ENCODE measurements around the gene LAMB4. TPM values are rescaled to one million over a fixed set of nuclear protein-coding genes. Genes with fewer than 3 reads are reported as not detected.

Gene LAMB4
- total RNA-seq, 1 donor from 2014 or later, result 0.47 TPM

- no peak for DNase-seq
These were observed 50.2 kb downstream of the LAMB4 start for GRCh38 chr7:108079648-108080591.

- no peak for DNase-seq
These were observed 50.9 kb downstream of the LAMB4 start for GRCh38 chr7:108079276-108079647.

GRCh38 chr7:108078691-108079090 lies 51.5 kb downstream of the LAMB4 start:
- no peak for DNase-seq

GRCh38 chr7:108078211-108078673 lies 51.9 kb downstream of the LAMB4 start:
- DNase-seq, result no peak

GRCh38 chr7:108077709-108078108 lies 52.5 kb downstream of the LAMB4 start:
- no peak for DNase-seq

GRCh38 chr7:108076156-108076555 lies 54.0 kb downstream of the LAMB4 start:
- DNase-seq, result no peak

GRCh38 chr7:108073305-108074070 lies 56.7 kb downstream of the LAMB4 start:
- no peak for DNase-seq

GRCh38 chr7:108072739-108073138 lies 57.4 kb downstream of the LAMB4 start:
- no peak for DNase-seq

- no peak for DNase-seq
These were observed 58.0 kb downstream of the LAMB4 start for GRCh38 chr7:108072116-108072515.

- no peak for DNase-seq
These were observed 58.6 kb downstream of the LAMB4 start for GRCh38 chr7:108071551-108071950.

GRCh38 chr7:108069646-108070045 lies 60.5 kb downstream of the LAMB4 start:
- DNase-seq, result no peak

GRCh38 chr7:108067844-108068243 lies 62.3 kb downstream of the LAMB4 start:
- DNase-seq, result no peak

GRCh38 chr7:108066486-108066885 lies 63.7 kb downstream of the LAMB4 start:
- DNase-seq, result no peak

- DNase-seq, result no peak
These were observed 66.6 kb downstream of the LAMB4 start for GRCh38 chr7:108063520-108063933.

- no peak for DNase-seq
These were observed 67.7 kb downstream of the LAMB4 start for GRCh38 chr7:108062250-108063014.

- no peak for DNase-seq
These were observed 70.6 kb downstream of the LAMB4 start for GRCh38 chr7:108059526-108059925.

- no peak for DNase-seq
These were observed 72.1 kb downstream of the LAMB4 start for GRCh38 chr7:108057951-108058481.

- no peak for DNase-seq
These were observed 74.5 kb downstream of the LAMB4 start for GRCh38 chr7:108055611-108056021.

- DNase-seq, result no peak
These were observed 75.6 kb downstream of the LAMB4 start for GRCh38 chr7:108054537-108054936.

- no peak for DNase-seq
These were observed 76.9 kb downstream of the LAMB4 start for GRCh38 chr7:108053250-108053649.

- DNase-seq, result no peak
These were observed 78.7 kb downstream of the LAMB4 start for GRCh38 chr7:108051454-108051853.

- DNase-seq, result no peak
These were observed 80.2 kb downstream of the LAMB4 start for GRCh38 chr7:108049962-108050361.

Data from occipital lobe (tissue), 2 donors.